GM21367 (cell line): ENCODE measurements around the gene ITFG2.

Source experiments
- ATAC-seq: cut with Tn5 transposase; IDR thresholded peaks from one replicate; pipeline ENCODE4 v1.9.1; 2021; ENCODE audit not compliant: unreplicated experiment

The ITFG2 gene

DNA sequence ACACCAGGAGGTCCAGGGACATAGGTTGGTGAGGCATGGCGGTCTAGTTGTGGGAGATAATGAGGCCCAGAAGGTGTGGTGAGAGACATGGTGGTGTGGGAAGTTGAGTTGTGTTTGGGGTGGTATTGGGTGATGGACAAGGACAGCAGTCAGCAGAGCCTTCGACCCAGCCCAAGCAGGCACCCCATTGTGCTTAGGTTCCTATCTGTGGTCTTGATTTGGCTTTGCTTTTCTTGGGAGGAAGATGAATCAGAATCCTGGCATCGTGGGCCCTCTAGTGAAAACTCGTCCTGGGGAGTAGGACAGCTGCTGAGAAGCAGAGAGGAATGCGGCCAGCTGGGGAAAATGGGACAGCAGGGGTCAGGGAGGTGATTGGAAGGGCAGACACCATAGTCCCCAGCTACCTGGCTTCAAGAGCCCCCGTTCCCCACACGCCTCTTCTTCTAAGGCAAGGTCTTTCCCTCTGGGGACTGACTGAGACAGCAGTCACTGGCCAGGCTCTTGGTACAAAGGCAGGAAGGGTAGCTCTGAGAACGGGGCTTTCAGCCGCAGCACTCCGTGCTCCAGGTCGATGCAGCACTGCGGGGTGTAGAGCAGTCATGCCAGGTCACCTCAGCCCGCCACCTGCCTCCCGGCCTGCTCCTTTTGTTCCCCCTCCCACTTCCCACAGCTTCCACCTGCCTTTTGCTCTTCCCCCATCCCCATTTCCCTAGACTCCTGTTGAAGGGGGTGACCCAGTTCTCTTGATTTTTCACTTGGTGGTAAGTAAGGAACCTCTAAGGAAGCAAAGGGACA is 14.4 kb downstream of the ITFG2 start:
- no peak for ATAC-seq

DNA sequence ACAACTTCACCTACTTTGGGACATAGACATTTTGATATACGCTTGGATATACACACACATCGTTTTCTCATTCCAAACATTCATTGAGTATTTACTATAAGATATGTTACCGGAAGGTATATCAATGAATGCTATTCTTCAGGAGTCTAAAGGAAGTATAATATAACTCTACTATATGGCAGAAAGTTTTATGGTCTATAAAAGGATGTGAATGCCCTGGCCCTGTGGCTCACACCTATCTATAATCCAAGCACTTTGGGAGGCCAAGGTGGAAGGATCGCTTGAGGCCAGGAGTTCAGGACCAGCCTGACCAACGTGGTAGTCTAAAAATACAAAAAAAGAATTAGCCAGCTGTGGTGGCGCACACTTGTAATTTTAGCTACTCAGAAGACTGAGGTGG is 16.8 kb downstream of the ITFG2 start:
- ATAC-seq = no peak

DNA sequence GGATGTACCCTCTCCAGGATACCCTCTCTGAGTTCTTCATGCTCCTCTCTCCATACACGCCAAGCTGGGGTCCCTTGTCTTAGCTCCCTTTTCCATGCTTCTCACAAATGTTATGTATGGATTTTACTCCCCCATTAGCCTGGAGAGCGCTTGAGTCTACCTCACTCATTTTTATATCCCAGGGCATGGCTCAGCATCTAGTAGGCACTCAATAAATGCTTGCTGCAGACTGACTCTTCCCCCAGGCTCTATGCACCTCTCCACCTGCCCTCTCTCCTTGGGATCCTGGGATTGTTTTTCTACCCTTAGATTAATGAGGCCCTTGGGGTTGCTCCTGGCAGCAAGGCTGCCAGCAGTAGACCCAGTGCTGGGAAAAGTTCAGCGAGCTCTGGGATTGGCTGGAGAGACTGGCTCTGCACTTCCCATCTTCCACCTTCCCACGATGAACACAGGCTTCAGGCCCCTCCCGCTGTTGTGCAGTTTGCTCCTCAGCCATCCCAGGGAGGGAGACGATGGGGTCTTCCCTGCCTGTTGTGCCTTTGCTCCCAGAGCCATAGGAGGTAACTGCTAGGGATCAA is 20.2 kb downstream of the ITFG2 start:
- ATAC-seq = no peak

DNA sequence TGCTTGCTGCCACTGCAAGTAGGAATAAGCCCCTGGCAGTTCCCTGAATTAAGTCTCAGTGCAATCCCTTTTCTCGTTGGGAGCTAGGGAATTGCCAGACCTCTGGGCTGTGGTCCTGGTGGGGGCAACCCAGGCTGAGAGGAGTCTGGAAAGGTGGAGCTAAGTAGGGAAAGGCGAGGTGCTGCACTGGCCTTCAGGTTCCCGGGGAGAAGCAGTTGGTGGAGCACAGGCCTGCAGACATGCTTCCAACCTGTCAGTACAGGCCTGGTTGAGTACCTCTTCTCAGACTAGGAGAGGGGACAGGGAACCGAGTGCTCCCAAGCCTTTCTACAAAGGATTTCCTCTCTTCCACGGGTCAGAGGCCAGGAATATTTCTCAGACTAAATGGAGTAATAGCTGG is 20.9 kb downstream of the ITFG2 start:
- no peak for ATAC-seq

DNA sequence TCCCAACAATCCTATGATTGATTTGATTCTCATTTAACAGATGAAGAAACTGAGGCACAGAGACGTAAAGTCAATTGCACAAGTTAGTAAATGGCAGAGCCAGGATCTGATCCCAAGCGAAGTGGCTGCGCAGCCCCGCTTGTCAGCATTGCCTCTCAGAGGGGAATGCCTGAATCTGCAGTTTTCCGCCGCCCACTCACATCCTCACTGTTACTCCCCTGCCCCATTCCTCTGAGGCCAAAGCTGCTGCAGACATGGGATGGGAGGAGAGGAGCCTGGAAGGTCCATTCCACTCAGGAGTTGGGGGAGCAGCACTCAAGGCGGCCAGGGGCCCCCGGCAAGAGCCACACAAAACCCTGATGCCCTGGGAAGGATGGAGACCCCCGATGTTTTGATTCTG is 21.3 kb downstream of the ITFG2 start:
- no peak for ATAC-seq

DNA sequence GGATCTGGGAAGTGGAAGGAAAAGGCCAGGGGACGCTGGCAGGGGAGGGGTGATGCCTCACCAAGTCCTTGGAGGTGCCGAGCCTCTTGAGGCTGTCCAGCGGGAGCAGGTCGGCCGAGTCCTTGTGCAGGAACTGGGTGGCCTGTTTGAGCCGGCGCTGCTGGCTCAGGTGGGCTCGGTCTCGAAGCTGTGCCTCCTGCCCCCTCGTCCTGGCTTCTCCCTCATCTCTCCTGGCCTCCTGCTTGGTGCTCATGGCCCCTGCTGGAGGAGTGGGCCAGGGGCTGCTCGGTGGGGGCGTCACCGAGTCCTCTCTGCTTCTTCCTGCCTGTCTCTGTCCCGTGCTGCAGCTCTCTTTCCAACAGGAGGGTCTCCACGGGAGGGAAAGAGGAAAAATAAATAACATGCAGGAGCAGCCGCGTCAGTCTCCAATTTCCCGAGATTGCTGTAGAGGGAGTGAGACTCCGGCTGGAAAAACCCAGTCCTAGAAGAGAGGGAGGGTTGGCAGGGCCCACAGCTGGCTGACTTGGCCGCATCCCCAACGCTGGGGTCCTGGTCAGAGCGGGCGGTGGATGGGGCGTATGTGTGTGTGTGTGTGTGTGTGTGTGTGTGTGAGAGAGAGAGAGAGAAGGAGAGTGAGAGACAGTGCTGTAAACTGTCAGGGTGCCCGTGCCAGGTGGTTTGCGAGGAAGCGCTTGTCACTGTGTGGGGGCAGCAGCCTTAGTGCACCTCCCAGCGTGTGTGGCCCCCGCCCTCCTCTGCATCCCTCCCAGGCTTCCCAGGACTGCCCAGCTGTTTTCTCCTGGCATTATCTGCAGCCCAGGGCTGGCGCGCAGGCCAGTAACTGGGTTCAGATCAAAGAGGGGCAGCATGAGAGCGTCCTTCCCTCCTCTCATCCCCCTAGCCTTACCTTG is 22.4 kb downstream of the ITFG2 start, which contains the start of gene NRIP2:
NRIP2 (minus strand) TSS at position 455 of the 911 bp plus-strand sequence; CDS start at position 403, 52 bp downstream.
- ATAC-seq = no peak

DNA sequence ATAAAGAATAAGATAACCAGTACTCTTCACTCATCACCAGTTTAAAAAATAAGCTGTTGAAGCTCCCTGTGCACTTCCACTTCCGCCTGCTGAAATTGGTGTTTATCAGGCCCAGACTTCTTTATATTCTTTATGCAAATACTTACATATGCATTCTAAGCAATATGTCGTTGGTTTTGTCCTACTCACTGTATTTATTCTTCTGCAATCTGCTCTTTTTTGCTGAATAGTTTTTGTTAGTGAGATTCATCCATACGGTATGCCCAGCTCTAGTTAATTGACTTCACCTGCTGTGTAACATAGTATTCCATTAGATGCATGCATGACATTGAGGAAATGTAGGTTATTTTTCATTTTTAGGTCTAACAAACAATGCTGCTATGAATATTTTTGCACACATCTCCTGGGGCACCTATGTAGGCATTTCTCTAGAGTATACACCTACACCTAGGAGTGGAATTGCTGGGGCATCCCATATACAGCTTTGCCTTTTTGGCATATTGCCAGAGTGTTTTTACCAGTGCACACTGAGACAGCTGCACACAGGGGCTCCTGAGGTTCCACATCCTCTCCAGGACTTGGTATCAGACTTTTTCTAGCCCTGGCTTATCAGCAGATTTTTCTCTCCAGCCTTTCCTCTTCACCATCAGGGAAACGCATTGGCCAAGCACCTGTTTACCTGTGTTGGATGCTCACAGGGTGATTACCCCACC is 23.4 kb downstream of the ITFG2 start:
- no peak for ATAC-seq

DNA sequence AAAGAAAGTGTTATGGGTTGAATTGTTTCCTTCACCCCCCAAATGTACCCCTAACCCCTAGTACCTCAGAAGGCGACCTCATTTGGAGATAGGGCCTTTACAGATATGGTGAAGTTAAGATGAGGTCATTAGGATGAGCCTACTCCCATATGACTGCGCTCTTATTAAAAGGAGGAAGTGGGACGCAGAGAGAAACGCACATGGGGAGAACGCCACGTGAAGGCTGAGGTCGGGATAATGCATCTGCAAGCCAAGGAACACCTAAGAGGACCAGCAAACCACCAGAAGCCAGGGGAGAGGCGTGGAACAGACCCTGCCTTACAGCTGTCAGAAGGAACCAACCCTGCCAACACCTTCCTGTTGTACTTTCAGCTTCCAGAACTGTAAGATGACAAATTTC is 24.1 kb downstream of the ITFG2 start:
- ATAC-seq = no peak

DNA sequence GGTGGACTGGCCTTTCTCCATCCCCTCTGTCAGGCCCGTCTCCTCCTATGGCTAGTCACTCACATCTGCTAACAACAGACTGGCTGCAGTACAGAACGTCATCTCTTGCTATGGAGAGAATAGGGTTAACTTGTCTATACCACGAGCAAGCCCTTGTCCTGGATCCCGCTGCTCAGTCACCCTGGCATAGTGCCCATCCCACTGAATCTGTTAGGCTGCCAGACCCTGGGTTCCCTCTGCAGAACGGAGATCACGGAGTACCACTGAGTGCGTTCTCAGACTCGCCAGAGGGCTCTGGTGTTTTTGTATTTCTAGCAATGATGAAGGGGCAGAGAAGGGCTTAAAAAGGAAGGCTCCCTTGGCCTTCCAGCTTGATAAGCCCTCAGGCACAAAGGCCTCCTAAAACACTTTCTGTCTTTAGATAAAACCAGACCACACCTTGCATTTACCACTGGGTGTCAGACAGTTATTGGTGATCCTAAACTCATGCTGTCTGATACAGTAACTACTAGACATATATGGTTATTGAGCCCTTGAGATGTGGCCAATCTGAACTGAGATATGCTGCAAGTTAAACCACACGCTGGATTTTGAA is 28.7 kb downstream of the ITFG2 start:
- no peak for ATAC-seq

DNA sequence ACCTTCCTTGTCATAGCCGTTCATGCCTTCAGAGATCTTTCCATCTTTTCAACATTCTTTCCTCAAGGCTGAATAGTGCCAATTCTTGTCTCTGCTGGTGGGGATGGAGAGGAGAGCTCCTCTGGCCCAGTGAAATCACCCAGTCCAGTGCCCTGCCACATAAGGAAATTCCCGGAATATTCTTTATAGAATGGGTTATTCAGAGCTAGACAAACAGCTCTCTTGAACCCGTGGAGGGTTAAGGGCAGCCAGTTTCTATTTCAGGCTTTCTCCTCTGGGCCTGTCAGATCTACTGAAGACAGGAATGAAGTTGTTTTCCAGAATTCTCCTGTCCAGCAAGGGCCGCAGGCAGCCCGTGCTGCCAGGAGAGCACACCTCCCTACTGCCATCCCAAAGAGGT is 30.5 kb downstream of the ITFG2 start:
- no peak for ATAC-seq

DNA sequence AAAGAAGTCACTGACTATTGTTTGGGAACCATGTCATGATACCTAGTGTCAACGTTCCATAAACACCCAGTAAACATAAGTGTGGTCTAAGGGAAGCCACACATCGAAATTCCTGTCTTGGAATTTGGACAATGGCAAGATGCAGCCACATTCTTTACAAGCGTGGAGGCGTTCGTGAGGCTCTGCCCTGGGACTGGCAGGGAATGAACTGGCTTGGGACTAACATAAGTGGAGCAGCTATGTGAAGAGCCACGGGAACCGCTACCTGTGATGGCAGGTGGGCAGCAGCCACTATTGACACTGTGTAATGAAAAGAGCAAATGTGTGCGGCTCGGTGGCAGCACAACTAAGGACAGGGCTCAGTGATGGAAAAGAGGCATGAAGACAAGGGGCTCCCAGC is 32.3 kb downstream of the ITFG2 start:
- ATAC-seq = no peak

DNA sequence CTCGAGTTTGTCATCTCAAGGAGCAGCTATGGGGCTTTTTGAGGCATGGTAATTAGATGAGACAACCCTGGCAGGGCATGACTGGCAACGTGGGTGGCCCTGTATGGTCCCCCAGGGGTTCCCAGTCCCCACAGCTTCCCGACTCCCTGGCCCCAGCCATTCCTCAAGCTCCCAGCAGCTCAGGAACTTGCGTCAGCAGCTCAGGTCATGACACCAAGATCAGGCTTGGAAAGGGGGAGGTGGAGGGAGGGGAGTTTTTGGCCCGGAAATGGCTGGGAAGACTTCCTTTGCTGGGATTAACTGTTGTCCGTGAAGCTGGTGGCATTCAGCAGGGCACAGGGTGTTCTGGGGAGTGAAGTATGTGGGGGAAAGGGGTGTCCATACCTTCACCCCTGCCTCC is 32.8 kb downstream of the ITFG2 start:
- ATAC-seq = no peak

DNA sequence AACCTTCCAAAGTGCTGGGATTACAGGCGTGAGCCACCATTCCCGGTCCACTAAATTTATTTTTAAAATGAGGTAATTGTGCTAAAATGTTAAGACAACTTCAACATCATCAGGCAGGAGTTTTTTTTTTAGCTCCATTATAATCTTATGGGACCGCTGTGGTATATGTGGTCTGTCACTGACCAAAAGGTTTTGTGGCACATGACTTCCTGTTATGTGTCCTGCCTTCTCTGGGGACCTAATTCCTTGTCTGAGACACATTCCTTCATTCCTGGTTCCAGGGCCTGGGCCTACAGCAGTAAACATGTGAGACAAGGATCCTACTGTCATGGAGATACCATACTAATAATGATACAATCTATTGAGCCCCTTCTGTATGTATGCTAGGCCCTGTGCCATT is 39.5 kb downstream of the ITFG2 start:
- ATAC-seq = no peak

DNA sequence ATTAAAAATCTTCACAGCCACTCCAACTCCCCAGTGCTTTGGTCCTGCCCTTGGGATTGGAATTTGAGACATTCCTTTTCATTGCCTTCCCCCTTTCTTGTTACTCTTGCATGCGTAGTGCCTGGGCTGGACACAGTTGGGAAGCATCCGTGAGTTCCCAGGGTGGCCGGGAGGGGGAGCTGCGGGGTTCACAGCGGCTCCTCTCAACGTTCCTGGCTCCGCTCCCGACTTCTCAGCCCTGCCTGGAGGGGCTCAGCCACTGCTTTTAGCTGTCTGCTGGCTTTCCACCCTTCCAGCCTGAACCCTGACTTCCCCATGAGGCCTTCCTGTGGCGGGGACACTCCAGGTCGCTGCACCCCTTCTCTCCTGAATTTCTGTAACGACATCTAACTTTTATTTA is 41.2 kb downstream of the ITFG2 start:
- no peak for ATAC-seq

DNA sequence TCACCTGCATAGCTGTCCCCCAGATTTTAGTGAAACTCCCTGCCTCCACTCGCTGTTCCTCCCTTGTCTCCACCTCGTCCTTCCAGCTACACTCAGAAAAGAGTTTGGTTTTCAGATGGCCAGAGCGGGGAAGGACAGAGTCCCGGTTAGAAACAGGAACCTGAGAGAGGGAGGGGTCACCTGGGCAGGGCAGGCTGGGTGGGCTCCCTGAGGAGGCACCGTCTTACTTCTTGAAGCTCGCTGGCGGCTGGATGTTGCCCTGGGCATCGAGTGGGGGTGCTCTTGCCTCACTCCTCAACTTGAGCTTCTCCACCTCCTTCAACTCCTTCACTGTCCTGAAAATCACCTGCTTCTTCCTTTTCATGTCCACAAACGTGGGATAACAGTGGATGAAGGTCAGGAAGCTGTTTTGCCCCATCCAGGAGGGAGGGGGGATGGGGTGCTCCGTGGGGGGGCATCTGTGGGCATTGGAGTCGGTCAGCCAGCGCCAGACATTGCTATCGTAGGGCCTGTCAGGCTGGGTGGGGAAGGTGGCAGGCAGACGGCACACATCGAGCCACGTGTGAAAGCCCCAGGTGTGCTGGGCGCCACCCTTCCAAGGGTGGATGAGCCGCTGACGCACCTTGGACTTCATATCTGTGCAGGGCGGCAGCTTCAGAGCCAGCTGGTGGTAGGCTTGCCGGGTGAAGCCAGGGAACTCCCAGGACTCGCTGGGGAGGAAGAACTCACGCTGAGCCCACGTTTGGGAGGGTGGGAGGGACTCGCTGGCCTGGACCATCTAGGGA is 42.4 kb downstream of the ITFG2 start:
- ATAC-seq = no peak

DNA sequence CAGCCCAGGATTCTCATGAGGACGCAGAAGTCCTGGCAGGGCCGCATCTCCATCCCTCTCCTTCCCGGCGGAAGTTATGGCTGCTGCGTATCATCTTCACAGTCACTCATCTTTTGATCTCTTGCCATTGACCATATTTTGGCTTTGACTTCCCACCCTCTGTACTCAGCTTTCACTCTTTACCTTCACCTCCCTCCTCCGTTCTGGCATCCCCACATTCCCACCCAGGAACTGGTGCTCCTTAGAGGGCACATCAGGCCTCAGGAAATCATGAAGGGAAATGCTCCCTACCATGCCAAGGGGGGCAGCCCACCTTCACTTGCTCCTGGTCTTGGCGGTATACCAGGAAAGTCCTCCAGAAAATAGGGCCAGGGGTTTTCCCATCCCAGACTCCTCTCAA is 43.1 kb downstream of the ITFG2 start:
- no peak for ATAC-seq

DNA sequence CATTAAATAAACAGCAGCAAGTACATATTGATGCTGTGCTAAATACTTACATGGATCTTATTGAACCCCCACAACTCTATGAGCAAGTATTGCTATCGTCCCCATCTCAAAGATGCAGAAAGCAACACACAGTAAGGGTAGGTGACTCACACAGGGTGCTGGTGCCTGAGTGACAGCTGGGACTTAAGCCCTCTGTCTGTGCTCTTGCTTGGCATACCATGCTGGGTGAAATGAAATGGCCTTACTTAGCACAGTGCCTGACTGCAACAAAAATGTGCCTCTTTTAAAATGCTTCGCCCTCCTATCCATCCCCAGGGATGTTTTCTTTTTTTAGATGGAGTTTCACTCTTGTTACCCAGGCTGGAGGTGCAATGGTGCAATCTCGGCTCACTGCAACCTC is 43.6 kb downstream of the ITFG2 start:
- no peak for ATAC-seq

DNA sequence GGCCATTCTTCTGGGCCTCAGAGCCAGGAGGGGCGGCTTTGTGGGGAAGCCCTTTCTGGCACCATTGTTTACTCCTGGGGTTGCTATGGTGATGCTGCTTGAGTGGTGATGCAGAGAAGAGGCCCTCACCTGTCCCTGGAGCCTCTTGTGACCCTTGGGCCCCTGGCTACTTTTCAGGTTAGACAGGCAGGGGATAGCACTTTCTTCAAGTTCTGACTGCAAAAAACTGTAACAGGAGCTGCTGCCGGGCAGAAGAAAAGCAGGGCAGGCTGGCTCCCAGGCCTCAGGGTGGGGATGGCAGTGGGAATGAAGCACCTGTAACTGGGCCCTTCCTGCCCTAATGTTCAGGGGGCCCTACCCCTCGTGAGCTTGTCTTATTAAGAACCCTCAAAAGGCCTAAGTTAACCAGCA is 44.6 kb downstream of the ITFG2 start, which contains the start of gene TEX52:
TEX52 (minus strand) TSS at position 19 of the 411 bp plus-strand sequence; CDS start at position 6, 13 bp downstream.
- ATAC-seq = no peak

DNA sequence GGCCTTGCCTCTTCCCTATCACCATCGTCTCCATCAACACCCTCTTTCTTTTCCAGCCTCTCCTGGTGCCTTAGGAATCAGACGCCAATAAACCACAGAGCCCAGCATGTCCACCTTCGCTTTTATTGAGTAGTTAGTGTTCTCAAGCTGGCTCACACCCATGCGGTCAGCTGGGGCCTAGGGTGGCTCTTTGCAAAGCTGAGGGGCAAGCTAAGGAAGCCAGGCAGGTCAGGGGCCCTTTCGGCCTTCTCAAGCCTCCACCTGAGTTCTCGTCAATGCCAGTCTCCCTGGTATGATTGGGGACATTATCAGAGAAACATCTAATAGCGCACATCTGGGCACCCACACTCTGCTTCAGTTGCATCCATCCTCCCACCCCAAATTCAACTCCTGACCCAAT is 45.1 kb downstream of the ITFG2 start:
- no peak for ATAC-seq

DNA sequence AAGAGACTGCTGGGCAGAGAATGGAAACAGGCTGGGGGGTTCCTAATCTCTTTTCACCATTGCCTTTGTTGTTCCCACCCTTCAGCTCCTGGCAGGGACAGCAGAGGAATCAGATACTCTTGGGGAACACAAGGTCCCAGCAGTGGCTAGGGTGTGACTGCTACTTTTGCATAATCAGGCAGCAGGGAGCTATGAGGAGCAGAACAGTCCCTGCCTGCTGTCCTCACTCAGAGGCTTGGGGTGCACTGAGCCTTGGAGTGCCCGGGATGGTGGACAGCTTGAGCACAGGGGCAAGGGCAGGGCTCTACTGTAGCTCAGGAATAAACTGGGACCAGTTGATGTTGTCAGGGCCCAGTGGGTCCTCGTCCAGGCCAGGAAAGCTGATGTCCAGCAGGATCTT is 45.9 kb downstream of the ITFG2 start:
- ATAC-seq = no peak
